SU-DHL-6 (cell line): ENCODE results near the gene CCL1.

Experiments used
- CTCF ChIP-seq: fragments of 200-600 bp; sonication (generic); IDR thresholded peaks from one replicate; pipeline ENCODE4 v1.5.1; 2017; ENCODE audit warnings: antibody characterized with exemption, mild to moderate bottlenecking, low read length, moderate library complexity; ENCODE audit not compliant: insufficient read depth, poor library complexity, severe bottlenecking
- EZH2phosphoT487 ChIP-seq: fragments of 200-600 bp; sonication (generic), shearing (Covaris generic); conservative IDR thresholded peaks from 2 replicates; pipeline ENCODE4 v1.6.1; 2018; ENCODE audit warnings: mild to moderate bottlenecking, antibody characterized with exemption, low read length, moderate library complexity, mixed read lengths

GRCh38 chr17:34354637-34355036 lies 8.4 kb downstream of the CCL1 start:
- TF ChIP-seq CTCF, result no peak
- TF ChIP-seq EZH2phosphoT487, result no peak
